ENCODE data around the gene WIPF3.
"Not testable (repeated sequence)": the region's sequence is repeated elsewhere in the genome, so short reads cannot be mapped to it uniquely, and the experiment has no call there.

The WIPF3 gene

GRCh38 chr7:29884399-29885272 lies 78.3 kb downstream of the WIPF3 start:
- DNase-seq (ENCODE audit: low spot score): no peak
- TF ChIP-seq, protein P1, sequence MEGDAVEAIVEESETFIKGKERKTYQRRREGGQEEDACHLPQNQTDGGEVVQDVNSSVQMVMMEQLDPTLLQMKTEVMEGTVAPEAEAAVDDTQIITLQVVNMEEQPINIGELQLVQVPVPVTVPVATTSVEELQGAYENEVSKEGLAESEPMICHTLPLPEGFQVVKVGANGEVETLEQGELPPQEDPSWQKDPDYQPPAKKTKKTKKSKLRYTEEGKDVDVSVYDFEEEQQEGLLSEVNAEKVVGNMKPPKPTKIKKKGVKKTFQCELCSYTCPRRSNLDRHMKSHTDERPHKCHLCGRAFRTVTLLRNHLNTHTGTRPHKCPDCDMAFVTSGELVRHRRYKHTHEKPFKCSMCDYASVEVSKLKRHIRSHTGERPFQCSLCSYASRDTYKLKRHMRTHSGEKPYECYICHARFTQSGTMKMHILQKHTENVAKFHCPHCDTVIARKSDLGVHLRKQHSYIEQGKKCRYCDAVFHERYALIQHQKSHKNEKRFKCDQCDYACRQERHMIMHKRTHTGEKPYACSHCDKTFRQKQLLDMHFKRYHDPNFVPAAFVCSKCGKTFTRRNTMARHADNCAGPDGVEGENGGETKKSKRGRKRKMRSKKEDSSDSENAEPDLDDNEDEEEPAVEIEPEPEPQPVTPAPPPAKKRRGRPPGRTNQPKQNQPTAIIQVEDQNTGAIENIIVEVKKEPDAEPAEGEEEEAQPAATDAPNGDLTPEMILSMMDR (IDR thresholded peaks at IDR 0.05; ENCODE audit: extremely low read depth, missing control alignments): no peak

GRCh38 chr7:29885626-29886025 lies 79.3 kb downstream of the WIPF3 start:
- TF ChIP-seq, protein P1 (IDR thresholded peaks at IDR 0.05; ENCODE audit: extremely low read depth, missing control alignments): no peak
- DNase-seq (ENCODE audit: low spot score): no peak

GRCh38 chr7:29886827-29887226 lies 80.5 kb downstream of the WIPF3 start:
- TF ChIP-seq, protein P1 (IDR thresholded peaks at IDR 0.05; ENCODE audit: extremely low read depth, missing control alignments): no peak
- DNase-seq (ENCODE audit: low spot score): no peak

- DNase-seq (ENCODE audit: low spot score): no peak
- TF ChIP-seq, protein P1 (IDR thresholded peaks at IDR 0.05; ENCODE audit: extremely low read depth, missing control alignments): no peak
Observed at GRCh38 chr7:29888006-29888405, 81.7 kb downstream of the WIPF3 start.

GRCh38 chr7:29889288-29889687 lies 83.0 kb downstream of the WIPF3 start:
- no peak for DNase-seq (ENCODE audit: low spot score)
- TF ChIP-seq, protein P1 (IDR thresholded peaks at IDR 0.05; ENCODE audit: extremely low read depth, missing control alignments): no peak

GRCh38 chr7:29890251-29890650 lies 83.9 kb downstream of the WIPF3 start:
- TF ChIP-seq, protein P1 (IDR thresholded peaks at IDR 0.05; ENCODE audit: extremely low read depth, missing control alignments): no peak
- no peak for DNase-seq (ENCODE audit: low spot score)

DNA sequence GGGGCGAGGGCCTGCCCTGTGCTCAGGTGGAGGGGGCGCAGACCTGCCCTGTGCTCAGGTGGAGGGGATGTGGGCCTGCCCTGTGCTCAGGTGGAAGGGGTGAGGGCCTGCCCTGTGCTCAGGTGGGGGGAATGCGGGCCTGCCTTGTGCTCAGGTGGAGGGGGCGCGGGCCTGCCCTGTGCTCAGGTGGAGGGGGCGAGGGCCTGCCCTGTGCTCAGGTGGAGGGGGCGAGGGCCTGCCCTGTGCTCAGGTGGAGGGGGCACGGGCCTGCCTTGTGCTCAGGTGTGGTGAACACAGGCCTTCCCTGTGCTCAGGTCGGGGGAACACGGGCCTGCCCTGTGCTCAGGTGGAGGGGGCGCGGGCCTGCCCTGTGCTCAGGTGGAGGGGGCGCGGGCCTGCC lies 84.5 kb downstream of the WIPF3 start:
- DNase-seq (ENCODE audit: low spot score): not testable (repeated sequence)

- DNase-seq (ENCODE audit: low spot score): no peak
- TF ChIP-seq, protein P1 (IDR thresholded peaks at IDR 0.05; ENCODE audit: extremely low read depth, missing control alignments): no peak
Observed at GRCh38 chr7:29891766-29892165, 85.5 kb downstream of the WIPF3 start.

Data from GM20000 (cell line).